SH-SY5Y (cell line): ENCODE results near the gene ULK4.

Experiments used
- GATA2 ChIP-seq: IDR thresholded peaks from 2 replicates; pipeline ENCODE4 v1.6.1; 2011; ENCODE audit warnings: mild to moderate bottlenecking, low read depth, low read length
- GATA3 ChIP-seq: IDR thresholded peaks from 2 replicates; pipeline ENCODE4 v1.6.1; 2011; ENCODE audit warnings: low read depth, mild to moderate bottlenecking, low read length, moderate library complexity

- TF ChIP-seq GATA2 (no peak), GATA3 (no peak)
Observed at GRCh38 chr3:41223691-41224090, 738.2 kb downstream of the ULK4 start.
